ENCODE measurements around the gene GALM.

The GALM gene

GRCh38 chr2:38778687-38779082 is 112.8 kb downstream of the GALM start:
- no peak for DNase-seq

GRCh38 chr2:38783586-38783985 is 117.7 kb downstream of the GALM start:
- DNase-seq, result no peak

Data from NCI-H2081 (cell line).